Liver (tissue), 9 donors: ENCODE results near the gene ADIRF. TPM values are rescaled to one million over a fixed set of nuclear protein-coding genes. Genes with fewer than 3 reads are reported as not detected.

Source experiments
- DNase-seq: peaks from one replicate; pipeline ENCODE4 v3.0.0-alpha.2; 2017; ENCODE audit warnings: low spot score
- H3K27ac ChIP-seq, 2 donors: one replicate each; pipeline ENCODE4 v1.7.0; 2013; ENCODE audit warnings: inconsistent platforms in 2 of 2, low read length in 2 of 2, control low read depth in 1 of 2, low read depth in 1 of 2, mild to moderate bottlenecking in 1 of 2
- H3K27me3 ChIP-seq, 4 donors: one replicate each; pipeline versions ENCODE4 v1.6.1 to v1.7.0; 2013; ENCODE audit warnings: low read length in 3 of 4, inconsistent platforms in 1 of 4, mild to moderate bottlenecking in 1 of 4, moderate library complexity in 1 of 4; ENCODE audit not compliant: control insufficient read depth in 4 of 4, insufficient read depth in 4 of 4
- H3K36me3 ChIP-seq, 4 donors: one replicate each; pipeline versions ENCODE4 v1.6.1 to v1.7.0; 2013; ENCODE audit warnings: low read length in 3 of 4, mild to moderate bottlenecking in 3 of 4, low read depth in 1 of 4, moderate library complexity in 1 of 4; ENCODE audit not compliant: control insufficient read depth in 4 of 4, insufficient read depth in 3 of 4
- H3K4me1 ChIP-seq, 4 donors: one replicate each; pipeline versions ENCODE4 v1.6.1 to v1.7.0; 2013; ENCODE audit warnings: low read length in 3 of 4, mild to moderate bottlenecking in 3 of 4, moderate library complexity in 1 of 4; ENCODE audit not compliant: control insufficient read depth in 4 of 4, insufficient read depth in 4 of 4
- H3K4me3 ChIP-seq, 3 donors: one replicate each; pipeline versions ENCODE4 v1.6.1 to v1.7.0; 2013; ENCODE audit warnings: low read length in 3 of 3, control low read depth in 1 of 3, low read depth in 1 of 3, mild to moderate bottlenecking in 1 of 3
- H3K9ac ChIP-seq, 2 donors: one replicate each; pipeline ENCODE4 v1.7.0; 2013; ENCODE audit warnings: low read length in 2 of 2, mild to moderate bottlenecking in 2 of 2, moderate library complexity in 2 of 2, control low read depth in 1 of 2, low read depth in 1 of 2
- H3K9me3 ChIP-seq, 4 donors: one replicate each; pipeline versions ENCODE4 v1.6.1 to v1.7.0; 2013; ENCODE audit warnings: low read length in 3 of 4; ENCODE audit not compliant: control insufficient read depth in 4 of 4
- ATF3 ChIP-seq: IDR thresholded peaks from 2 replicates; pipeline ENCODE4 v1.6.1; 2016; ENCODE audit warnings: antibody characterized with exemption
- EGR1 ChIP-seq, 2 donors: IDR thresholded peaks; 2 replicates each; pipeline ENCODE4 v1.6.1; 2016 to 2018; ENCODE audit warnings: antibody characterized with exemption in 2 of 2, low read depth in 2 of 2
- FOXA1 ChIP-seq: IDR thresholded peaks from 2 replicates; pipeline ENCODE4 v1.6.1; 2016; ENCODE audit warnings: antibody characterized with exemption
- FOXA2 ChIP-seq: IDR thresholded peaks from 2 replicates; pipeline ENCODE4 v1.6.1; 2016; ENCODE audit warnings: antibody characterized with exemption
- GABPA ChIP-seq, 2 donors: IDR thresholded peaks in 1 of 2; conservative IDR thresholded peaks in 1 of 2; 2 replicates each; pipeline ENCODE4 v1.6.1; 2016; ENCODE audit warnings: antibody characterized with exemption in 2 of 2, mild to moderate bottlenecking in 1 of 2, moderate library complexity in 1 of 2
- HNF4A ChIP-seq, 2 donors: conservative IDR thresholded peaks; 2 replicates each; pipeline ENCODE4 v1.6.1; 2016; ENCODE audit warnings: antibody characterized with exemption in 2 of 2, mild to moderate bottlenecking in 2 of 2
- HNF4G ChIP-seq: IDR thresholded peaks from 2 replicates; pipeline ENCODE4 v1.6.1; 2016; ENCODE audit warnings: antibody characterized with exemption
- JUND ChIP-seq, 2 donors: IDR thresholded peaks; 2 replicates each; pipeline ENCODE4 v1.6.1; 2016; ENCODE audit warnings: antibody characterized with exemption in 2 of 2
- MAX ChIP-seq: IDR thresholded peaks from 2 replicates; pipeline ENCODE4 v1.6.1; 2016; ENCODE audit warnings: antibody characterized with exemption
- NR2F2 ChIP-seq: IDR thresholded peaks from 2 replicates; pipeline ENCODE4 v1.6.1; 2016; ENCODE audit warnings: antibody characterized with exemption
- RXRA ChIP-seq, 2 donors: IDR thresholded peaks; 2 replicates each; pipeline ENCODE4 v1.6.1; 2017 to 2018; ENCODE audit warnings: antibody characterized with exemption in 2 of 2, mild to moderate bottlenecking in 1 of 2
- SP1 ChIP-seq: IDR thresholded peaks from 2 replicates; pipeline ENCODE4 v1.6.1; 2018; ENCODE audit warnings: antibody characterized with exemption, mild to moderate bottlenecking
- TAF1 ChIP-seq: conservative IDR thresholded peaks from 2 replicates; pipeline ENCODE4 v1.6.1; 2016; ENCODE audit warnings: antibody characterized with exemption, mild to moderate bottlenecking
- ZBTB33 ChIP-seq: IDR thresholded peaks from 2 replicates; pipeline ENCODE4 v1.6.1; 2016; ENCODE audit warnings: antibody characterized with exemption
- WGBS: extraction: QIAGEN DNeasy Blood & Tissue Kit; methylation state at CpG from one replicate; pipeline ENCODE4 v1.1.7; 2013; 5-methylcytosine and 5-hydroxymethylcytosine counted together
- polyA plus RNA-seq, 2 donors: library from polyadenylated mRNA; stranded (reverse) in 1 of 2; unstranded in 1 of 2; fragments of 200-250 nt in 1 of 2; fragments of >200 nt in 1 of 2; fragmentation: Nextera tagmentation in 1 of 2; extraction: Ambion mirVana in 1 of 2; gene quantifications; one replicate each; pipeline versions ENCODE4 v1.2.1 to v1.2.3, GENCODE V29; 2013 to 2015
- total RNA-seq, 2 donors: library from RNA; depleted of rRNA; stranded (reverse); fragments of >200 nt; gene quantifications; one replicate each; pipeline ENCODE4 v1.2.3, GENCODE V29; 2014
- TF ChIP-seq, protein P1 (sequence below): IDR thresholded peaks from 2 replicates; pipeline ENCODE4 v1.6.1; 2016; ENCODE audit warnings: antibody characterized with exemption, mild to moderate bottlenecking
- TF ChIP-seq, protein P2 (sequence below): fragments of 150-350 bp; IDR thresholded peaks from 2 replicates; pipeline ENCODE4 v1.5.1; 2017; ENCODE audit warnings: improper control_type of control experiment, low read depth, low read length; ENCODE audit not compliant: missing input control
- donor health status: healthy.
- donor health status: healthy.
- donor health status: healthy.
- donor health status: healthy.
- donor health status: healthy.

The ADIRF gene
- total and polyA plus RNA-seq, 4 donors, result 0.61 to 96.3 (median 35.8) TPM

DNA sequence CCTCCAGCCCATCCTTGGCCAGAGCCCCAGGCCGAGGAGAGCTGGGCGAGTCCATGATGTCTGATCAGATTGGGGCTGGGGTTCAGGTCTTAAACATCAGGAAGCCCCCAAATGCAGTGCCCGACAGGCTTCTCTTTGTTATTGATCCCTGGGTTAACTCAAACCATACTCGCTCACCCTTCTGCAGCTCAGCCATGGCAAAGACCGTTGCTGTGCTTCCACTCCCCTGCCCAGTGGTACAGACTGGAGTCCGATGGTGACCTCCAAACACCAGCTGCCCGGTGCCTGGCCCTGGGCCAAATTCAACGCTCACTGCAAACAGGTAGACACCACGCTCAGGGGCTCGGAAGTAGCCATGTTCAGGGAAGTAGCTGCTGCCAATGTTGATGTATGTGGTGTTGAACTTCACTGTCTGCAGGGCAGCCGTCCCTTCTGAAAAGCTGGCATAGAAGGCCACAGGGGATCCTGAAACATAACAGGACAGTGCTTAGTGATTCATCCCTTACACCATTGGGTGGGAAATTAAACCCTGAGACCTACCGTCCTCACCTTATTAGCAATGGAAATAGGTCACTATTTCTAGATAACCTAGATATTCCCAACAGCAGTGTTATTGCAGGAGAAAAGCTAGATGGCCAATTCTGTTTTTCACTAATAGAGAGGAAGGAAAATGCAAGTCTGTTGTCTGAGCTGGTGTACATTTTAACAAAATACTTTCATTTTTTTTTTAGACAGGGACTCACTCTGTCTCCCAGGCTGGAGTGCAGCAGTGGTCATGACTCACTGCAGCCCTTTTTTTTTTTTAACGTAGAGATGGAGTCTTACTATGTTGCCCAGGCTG is 31.4 kb upstream of the ADIRF start:
- Histone ChIP-seq H3K36me3 (no peaks in the 10 kb centered on the region), H3K4me3 (no peak overlapping the region), H3K27ac (no peak overlapping the region), H3K27me3 (no peaks in the 10 kb centered on the region), H3K9me3 (no peaks in the 10 kb centered on the region), H3K9ac (no peak overlapping the region), H3K4me1 (peaks cover 3 to 25% (median 10%) of the 10 kb centered on the region in 4 donors)
- TF ChIP-seq, protein P1, sequence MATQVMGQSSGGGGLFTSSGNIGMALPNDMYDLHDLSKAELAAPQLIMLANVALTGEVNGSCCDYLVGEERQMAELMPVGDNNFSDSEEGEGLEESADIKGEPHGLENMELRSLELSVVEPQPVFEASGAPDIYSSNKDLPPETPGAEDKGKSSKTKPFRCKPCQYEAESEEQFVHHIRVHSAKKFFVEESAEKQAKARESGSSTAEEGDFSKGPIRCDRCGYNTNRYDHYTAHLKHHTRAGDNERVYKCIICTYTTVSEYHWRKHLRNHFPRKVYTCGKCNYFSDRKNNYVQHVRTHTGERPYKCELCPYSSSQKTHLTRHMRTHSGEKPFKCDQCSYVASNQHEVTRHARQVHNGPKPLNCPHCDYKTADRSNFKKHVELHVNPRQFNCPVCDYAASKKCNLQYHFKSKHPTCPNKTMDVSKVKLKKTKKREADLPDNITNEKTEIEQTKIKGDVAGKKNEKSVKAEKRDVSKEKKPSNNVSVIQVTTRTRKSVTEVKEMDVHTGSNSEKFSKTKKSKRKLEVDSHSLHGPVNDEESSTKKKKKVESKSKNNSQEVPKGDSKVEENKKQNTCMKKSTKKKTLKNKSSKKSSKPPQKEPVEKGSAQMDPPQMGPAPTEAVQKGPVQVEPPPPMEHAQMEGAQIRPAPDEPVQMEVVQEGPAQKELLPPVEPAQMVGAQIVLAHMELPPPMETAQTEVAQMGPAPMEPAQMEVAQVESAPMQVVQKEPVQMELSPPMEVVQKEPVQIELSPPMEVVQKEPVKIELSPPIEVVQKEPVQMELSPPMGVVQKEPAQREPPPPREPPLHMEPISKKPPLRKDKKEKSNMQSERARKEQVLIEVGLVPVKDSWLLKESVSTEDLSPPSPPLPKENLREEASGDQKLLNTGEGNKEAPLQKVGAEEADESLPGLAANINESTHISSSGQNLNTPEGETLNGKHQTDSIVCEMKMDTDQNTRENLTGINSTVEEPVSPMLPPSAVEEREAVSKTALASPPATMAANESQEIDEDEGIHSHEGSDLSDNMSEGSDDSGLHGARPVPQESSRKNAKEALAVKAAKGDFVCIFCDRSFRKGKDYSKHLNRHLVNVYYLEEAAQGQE, result no peak
- TF ChIP-seq HNF4G (no peak), EGR1 (IDR thresholded peaks at IDR 0.05; ENCODE audit: low read depth in 2 of 2) (no peak), JUND (IDR thresholded peaks at IDR 0.05) (no peak), FOXA2 (no peak), ATF3 (no peak), GABPA (IDR thresholded peaks at IDR 0.05 in 1 of 2, conservative IDR thresholded peaks at IDR 0.05 in 1 of 2) (no peak), HNF4A (conservative IDR thresholded peaks at IDR 0.05) (no peak), NR2F2 (no peak), MAX (no peak), FOXA1 (no peak), SP1 (no peak)
- no peak for DNase-seq
- WGBS, result 62% methylated on average over 13 of the region's 13 CpGs

- Histone ChIP-seq H3K4me1 (peaks cover 0 to 22% (median 12%) of the 10 kb centered on the region in 4 donors), H3K27ac (no peak overlapping the region), H3K9me3 (no peaks in the 10 kb centered on the region), H3K4me3 (no peak overlapping the region), H3K9ac (no peak overlapping the region), H3K36me3 (no peaks in the 10 kb centered on the region), H3K27me3 (no peaks in the 10 kb centered on the region)
- no peak for DNase-seq
- 83% methylated on average over 6 of the region's 6 CpGs for WGBS
- TF ChIP-seq, protein P1, result no peak
- TF ChIP-seq HNF4G (no peak), FOXA2 (no peak), ATF3 (no peak), ZBTB33 (no peak), SP1 (no peak), MAX (no peak), TAF1 (no peak), RXRA (IDR thresholded peaks at IDR 0.05) (no peak), GABPA (IDR thresholded peaks at IDR 0.05 in 1 of 2, conservative IDR thresholded peaks at IDR 0.05 in 1 of 2) (no peak)
- TF ChIP-seq, protein P2, sequence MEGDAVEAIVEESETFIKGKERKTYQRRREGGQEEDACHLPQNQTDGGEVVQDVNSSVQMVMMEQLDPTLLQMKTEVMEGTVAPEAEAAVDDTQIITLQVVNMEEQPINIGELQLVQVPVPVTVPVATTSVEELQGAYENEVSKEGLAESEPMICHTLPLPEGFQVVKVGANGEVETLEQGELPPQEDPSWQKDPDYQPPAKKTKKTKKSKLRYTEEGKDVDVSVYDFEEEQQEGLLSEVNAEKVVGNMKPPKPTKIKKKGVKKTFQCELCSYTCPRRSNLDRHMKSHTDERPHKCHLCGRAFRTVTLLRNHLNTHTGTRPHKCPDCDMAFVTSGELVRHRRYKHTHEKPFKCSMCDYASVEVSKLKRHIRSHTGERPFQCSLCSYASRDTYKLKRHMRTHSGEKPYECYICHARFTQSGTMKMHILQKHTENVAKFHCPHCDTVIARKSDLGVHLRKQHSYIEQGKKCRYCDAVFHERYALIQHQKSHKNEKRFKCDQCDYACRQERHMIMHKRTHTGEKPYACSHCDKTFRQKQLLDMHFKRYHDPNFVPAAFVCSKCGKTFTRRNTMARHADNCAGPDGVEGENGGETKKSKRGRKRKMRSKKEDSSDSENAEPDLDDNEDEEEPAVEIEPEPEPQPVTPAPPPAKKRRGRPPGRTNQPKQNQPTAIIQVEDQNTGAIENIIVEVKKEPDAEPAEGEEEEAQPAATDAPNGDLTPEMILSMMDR, result no peak
These were observed 30.7 kb upstream of the ADIRF start for GRCh38 chr10:86937502-86938154.
